ENCODE results near the gene ZC3H7B. TPM values are rescaled to one million over a fixed set of nuclear protein-coding genes. Genes with fewer than 3 reads are reported as not detected.
"Not testable (repeated sequence)": the region's sequence is repeated elsewhere in the genome, so short reads cannot be mapped to it uniquely, and the experiment has no call there.

ZC3H7B gene, protein sequence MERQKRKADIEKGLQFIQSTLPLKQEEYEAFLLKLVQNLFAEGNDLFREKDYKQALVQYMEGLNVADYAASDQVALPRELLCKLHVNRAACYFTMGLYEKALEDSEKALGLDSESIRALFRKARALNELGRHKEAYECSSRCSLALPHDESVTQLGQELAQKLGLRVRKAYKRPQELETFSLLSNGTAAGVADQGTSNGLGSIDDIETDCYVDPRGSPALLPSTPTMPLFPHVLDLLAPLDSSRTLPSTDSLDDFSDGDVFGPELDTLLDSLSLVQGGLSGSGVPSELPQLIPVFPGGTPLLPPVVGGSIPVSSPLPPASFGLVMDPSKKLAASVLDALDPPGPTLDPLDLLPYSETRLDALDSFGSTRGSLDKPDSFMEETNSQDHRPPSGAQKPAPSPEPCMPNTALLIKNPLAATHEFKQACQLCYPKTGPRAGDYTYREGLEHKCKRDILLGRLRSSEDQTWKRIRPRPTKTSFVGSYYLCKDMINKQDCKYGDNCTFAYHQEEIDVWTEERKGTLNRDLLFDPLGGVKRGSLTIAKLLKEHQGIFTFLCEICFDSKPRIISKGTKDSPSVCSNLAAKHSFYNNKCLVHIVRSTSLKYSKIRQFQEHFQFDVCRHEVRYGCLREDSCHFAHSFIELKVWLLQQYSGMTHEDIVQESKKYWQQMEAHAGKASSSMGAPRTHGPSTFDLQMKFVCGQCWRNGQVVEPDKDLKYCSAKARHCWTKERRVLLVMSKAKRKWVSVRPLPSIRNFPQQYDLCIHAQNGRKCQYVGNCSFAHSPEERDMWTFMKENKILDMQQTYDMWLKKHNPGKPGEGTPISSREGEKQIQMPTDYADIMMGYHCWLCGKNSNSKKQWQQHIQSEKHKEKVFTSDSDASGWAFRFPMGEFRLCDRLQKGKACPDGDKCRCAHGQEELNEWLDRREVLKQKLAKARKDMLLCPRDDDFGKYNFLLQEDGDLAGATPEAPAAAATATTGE
- polyA plus RNA-seq (ENCODE audit: insufficient read length) = 36.5 TPM

DNA sequence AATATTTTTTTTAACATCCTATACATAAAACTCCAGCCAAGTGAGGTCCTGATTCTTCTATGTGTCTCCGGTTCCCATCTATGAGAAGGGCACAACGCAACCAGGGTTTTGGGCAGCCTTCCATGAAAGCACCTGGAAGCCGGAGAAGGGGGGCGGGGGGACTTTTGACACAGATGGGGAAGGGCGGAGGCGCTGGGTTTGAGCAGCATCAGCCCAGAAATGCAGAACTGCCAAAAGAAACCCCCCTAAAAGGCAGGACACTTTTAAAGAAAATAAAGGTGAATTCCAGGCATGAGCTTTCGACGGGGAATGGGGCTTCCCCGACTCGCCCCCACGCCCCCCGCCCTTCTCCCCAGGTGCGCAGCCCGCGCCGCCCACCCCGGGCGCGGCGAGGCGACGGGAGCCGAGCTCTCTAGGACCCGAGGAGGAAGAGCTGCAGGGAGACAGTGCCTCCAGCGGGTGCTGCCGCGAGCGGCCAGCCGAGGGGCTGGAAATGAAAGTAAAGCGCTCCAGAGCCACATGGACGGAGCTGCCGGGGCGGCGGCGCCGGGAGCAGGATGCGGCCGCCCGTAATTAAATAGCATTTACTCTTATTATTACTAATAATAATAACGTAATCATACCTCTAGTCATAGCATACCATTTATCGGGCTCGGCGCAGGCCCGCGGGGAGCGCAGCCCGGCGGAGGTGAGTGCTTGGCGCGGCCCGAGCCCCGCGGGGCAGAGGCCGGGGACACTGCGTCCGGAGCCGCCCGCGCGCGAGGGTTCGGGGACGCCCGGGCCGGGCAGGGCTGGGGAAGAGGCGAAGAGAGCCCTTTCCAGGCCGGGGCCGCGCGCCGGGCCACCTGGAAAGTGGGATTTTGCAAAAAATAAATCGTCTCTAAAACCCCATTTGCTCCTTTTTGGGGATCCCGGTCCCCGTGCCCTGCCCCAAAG, at the start of gene ZC3H7B:
Gene ZC3H7B (plus strand): TSS at position 441 of the 936 bp plus-strand sequence. CDS start 19,136 bp downstream, outside the sequence.
- DNase-seq (ENCODE audit: low read depth) = peak; percentile 62

DNA sequence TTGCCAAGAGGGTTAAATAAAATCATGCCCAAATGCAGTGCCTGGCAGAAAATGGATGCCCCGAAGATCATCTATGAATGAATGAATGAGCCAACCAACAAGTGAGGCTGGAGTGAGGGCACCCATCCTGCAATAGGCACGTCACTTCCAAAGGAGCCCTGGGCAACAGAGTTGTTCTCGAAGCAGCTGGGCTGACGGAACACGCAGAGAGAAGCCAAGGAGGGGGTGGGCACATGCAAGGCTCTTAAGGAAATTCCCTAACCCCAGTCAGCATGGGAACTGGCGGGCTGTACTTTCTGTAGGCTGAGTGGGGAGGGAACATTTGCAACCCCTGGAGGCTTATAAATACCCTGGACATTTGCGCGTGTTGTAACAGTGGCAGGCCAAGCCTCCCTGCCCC, 49.0 kb upstream of the ZC3H7B start:
- no peak for DNase-seq (ENCODE audit: low read depth)

DNA sequence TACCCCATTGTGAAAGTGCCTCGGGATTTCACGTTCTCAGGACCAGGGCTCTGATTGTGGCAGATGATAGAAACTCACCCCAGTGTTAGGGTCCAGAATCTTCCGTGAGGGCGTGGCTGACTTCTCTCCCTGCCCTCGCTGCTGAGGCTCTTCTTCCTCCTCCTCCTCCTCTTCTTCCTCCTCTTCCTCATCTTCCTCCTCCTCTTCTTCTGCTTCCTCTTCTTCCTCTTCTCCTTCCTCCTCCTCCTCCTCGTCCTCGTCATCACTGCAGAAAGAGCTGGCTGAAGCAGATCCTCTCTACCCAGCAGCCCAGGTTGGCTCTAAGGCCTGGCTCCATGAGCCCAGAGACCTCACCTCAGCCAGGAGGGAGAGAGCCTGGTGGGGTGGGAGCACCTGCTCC, 47.1 kb upstream of the ZC3H7B start:
- DNase-seq (ENCODE audit: low read depth) = no peak

DNA sequence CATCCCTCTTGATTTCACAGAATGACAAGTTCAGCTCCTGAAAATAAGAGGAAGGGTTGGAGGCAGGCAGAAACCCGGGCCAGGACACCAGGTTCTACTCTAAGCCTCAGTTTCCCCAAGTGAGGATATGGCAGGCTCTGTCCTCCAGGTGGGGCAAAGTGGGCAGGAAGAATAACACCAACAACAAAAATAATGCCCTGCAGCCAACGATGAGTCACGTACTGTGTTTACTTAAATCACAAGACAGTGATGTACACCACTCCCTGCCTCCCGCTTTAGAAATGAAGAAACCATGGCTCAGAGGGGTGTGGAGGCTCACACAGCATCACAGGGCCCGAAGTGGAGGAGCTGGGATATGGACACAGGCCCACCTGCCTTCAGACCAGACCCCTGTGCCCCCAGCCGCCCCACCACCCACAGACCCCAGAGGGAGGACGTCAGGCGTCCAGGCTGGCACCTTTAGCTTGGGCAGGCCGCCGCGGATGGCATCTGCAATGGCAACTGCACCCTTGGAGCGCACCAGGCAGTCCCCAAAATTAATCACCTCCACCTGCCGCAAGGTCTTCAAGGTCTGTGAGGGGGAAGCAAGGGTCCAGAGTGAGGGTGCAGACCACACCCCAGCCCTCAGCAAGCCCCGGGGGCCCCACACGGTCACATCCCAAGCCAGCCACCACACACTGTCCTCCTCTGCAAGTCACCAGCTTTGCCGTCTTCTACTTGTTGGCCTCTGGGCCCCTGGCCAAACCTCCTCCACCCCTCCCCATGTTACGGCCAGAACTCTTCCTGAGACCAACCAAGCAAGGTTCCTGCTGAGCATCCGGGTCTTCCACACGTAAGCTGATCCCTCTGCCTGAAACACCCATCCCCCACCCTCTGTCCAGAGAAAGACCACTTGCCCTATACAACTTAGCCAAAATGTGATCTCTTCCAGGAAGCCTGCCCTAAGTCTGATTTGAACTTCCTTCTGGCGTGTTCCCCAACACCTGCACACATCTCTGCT, 44.8 kb upstream of the ZC3H7B start:
- no peak for DNase-seq (ENCODE audit: low read depth)

DNA sequence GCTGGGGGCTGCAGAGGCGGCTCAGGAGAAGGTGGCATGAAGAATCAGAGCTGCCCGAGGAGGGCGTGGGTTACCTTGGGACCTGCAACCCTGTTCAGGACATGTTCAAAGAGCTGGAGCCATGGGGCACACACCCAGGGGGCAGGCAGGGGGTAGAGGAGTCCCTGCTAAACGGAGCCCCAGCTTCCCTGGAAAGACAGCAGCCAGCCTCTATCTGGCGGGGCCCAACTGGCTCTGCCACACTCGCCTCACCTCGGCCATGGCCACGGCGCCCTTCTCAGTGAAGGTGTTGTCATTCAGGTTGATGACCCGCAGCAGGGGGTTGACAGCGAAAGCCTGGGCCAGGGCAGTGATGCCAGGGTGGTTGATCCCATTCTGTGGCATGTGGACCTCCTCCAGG, 43.6 kb upstream of the ZC3H7B start:
- DNase-seq (ENCODE audit: low read depth) = no peak

DNA sequence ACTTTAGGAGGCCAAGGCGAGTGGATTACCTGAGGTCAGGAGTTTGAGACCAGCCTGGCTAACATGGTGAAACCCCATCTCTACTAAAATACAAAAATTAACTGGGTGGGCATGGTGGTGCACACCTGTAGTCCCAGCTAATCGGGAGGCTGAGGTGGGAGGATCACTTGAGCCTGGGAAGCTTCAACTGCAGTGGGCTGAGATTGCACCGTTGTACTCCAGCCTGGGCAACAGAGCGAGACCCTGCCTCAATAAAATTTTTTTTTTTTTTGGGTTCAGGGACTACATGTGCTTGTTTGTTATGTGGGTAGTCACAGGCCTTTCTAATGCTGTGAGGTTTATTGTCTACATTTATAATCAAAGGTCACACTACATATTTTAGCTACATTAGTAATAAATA, 41.6 kb upstream of the ZC3H7B start:
- DNase-seq (ENCODE audit: low read depth) = not testable (repeated sequence)

DNA sequence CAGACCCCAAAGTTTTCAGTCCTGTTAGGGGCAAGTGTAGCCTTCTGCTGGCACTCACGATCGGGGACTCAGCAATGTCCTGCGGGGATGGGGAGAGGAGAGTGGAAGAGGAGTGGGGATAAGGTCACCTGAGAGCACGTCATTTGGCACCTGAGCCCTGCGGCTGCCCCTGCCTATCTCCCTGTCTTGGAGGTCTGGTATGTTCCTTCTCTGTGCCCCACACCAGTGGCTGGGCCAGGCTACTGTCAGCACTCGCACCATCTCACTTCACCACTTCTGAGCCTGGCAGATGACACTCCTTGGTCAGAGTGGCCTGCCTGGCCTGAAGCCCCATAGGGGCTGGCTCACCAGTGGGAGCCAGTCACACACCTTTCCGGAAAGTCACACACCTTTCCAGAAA, 40.5 kb upstream of the ZC3H7B start:
- no peak for DNase-seq (ENCODE audit: low read depth)

DNA sequence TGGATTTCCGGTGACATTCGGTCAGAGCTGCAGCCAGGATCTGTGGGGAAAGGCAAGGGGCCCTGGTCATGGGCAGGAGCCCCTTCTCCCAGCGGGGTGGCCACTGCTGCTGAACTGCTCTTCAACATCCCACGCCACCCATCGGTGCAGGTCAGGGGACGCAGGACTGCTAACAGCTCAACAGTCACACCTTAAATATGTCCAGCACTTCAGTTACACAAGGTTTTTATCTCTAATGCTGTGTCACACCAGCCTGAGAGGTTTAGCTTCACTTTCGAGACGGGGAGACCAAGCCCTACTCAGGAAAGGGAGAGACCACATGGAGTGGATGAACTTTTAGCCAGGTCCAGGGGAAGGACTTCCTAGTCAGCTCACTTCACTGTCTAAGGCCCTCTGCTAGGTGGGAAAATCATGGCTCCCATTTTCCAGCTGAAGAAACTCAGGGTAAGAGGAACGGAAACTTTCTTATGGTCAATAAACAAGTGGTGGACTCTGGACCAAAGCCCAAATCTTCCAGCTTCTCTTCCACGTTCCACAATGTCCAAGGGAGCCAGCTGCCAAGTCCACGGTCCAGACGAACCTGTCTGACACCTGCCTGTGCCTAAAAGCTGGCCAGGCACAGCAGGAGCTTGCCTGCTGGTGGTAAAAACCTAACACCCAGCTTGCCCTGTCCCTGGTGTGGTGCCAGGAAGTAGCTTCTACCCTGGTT, 39.6 kb upstream of the ZC3H7B start:
- DNase-seq (ENCODE audit: low read depth) = no peak

DNA sequence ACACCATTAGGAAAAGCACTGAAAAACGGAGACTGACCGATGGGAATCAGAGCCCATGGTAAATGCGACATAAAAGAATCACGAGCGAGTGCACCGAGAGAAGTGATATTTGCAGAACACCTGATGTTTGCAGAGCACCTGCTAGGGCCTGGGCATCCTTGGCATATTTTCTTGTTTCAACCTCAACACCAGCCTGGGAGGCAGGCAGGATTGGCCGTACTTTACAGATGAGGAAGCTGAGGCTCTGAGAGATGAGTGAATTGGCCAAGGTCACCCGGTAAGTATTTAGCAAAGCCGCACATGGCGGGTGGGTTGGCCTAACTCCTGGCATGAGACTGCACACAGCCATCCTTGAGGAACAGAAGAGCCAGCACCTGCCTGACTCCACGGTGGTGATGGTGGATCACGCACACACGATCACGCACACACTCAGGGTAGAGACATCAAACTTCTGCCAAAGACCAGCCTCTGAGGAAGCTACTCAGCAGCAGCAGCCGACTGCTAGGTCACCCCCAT, 39.0 kb upstream of the ZC3H7B start:
- no peak for DNase-seq (ENCODE audit: low read depth)

DNA sequence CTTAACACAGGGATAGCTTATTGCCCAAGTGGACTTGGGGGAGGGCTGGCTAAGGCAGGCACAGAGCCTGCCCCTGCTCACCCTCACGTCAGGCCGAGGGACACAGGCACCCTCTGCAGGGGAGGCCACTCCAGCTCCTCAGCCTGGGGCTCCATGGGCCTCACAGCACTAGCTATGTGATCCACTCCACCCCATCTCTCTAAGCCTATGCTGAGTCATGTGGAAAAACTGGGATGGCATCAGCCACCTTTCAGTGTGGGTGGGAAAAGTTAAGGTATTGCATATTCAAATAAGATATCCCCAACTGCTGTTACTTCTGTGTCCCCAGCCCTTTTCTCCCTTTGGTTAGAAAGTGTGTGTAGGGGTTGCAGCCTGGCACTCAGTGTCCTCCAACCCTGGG, 37.6 kb upstream of the ZC3H7B start:
- DNase-seq (ENCODE audit: low read depth) = no peak

DNA sequence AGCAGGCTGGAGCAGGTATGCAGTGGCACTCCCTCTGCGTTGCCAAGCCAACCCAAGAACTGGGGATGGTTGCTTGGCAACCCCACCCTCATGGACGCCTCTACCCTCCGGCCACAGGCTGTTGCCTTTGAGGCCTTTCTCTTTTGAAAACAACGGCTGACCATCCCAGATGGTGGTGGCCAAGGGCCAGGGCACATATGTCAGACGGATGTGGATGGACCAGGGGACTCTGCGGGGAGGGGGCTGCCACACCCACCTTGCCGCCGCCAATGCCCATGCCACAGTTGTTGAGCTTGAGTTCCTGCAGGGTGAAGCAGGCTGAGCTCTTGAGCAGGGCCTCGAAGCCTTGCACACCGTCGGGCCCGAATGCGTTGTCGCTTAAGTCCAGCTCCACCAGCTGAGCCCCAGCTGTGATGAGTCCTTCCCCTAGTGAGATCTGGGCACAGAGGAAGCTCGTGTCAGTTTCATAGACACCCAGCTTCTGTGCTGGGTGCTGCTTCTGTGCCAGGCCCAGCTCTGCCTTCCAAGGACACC, 36.9 kb upstream of the ZC3H7B start:
- DNase-seq (ENCODE audit: low read depth) = no peak

DNA sequence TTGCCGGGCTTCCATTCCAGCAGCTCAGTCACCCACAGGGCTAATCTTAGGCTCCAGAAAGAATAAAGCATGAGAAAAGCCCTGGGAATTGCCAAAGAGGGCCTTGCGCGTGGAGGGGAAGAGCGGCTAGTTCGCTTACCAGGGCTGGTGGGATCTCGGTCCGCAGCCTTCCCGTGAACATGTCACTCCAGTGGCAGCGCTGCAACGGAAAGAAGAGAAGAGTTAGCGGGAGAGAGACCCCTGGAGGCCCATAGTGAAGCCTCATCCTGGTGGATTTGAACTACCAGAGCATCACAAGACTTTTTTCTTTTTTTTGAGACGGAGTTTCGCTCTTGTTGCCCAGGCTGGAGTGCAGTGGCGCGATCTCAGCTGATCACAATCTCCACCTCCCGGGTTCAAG, 33.4 kb upstream of the ZC3H7B start:
- no peak for DNase-seq (ENCODE audit: low read depth)

DNA sequence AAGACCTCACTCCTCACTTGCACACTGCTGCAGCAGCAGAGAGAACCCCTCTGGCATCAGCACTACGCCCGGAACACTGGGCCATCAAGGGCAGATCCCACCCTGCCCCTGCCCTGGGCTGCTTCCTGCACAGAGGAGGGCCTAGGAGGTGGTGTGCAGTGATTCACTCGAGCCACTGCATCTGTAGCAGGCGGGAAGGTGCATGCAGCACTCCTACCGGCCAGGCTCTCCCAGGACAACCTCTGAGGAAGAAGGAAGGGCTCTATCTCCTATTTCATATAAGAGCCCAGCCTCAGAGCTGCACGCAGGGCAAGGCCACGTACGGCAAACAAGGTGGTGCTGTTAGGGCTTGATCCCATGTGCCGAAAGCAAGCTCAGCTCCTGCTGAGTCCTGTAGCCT, 29.5 kb upstream of the ZC3H7B start:
- DNase-seq (ENCODE audit: low read depth) = no peak

DNA sequence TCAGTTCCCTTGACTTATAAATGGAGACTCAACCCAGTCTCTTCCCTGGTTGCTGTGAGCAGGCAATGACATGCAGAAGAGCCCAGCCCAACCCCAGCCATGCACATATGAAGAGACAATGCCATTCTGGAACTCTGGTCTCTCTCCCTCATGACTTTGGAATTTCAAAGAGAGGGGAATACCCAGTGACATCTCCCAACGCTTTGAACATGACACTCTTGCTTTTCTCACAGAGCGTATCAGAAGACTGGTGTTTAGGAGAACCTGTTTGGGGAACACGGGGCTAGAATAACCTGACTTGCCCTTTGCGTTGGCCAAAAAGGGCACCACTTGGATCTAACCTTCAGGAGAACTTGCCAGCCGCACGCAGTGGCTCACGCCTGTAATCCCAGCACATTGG, 28.2 kb upstream of the ZC3H7B start:
- no peak for DNase-seq (ENCODE audit: low read depth)

DNA sequence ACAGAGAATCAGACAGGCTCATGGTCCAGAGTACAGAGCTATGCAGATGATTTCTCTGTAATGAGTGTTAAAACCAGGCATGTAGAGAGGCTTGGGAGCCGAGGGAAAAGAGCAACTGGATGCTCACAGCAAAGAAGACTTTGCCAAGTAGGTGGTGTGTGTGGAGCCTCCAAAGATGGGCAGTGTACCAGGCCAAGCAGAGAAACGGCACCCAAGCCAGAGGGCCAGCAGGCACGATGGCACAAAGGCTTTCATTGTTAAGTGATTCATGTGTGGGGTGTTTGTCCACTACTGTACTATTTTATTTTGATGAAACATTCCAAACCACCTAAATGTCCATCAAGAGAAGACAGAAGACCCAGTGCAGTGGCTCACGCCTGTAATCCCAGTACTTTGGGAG, 26.5 kb upstream of the ZC3H7B start:
- DNase-seq (ENCODE audit: low read depth) = no peak

DNA sequence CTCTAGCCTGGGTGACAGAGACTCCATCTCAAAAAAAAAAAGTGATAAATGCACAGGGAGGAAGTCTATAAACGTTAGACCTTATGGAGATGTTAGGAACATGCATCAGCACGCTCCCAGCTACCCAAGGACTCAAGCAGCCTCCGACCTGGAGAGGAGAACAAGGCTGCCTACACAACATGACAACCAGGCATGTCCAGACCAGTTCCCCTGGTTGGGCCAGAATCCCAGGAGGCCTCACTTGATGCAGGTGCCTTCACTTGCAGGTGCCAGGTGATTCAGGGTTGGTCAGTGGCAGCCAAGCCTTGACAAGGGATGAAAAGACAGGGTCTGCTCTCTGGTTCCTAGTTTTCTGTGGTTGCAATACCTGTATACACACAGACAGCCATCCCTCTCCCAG, 21.3 kb upstream of the ZC3H7B start:
- DNase-seq (ENCODE audit: low read depth) = no peak

DNA sequence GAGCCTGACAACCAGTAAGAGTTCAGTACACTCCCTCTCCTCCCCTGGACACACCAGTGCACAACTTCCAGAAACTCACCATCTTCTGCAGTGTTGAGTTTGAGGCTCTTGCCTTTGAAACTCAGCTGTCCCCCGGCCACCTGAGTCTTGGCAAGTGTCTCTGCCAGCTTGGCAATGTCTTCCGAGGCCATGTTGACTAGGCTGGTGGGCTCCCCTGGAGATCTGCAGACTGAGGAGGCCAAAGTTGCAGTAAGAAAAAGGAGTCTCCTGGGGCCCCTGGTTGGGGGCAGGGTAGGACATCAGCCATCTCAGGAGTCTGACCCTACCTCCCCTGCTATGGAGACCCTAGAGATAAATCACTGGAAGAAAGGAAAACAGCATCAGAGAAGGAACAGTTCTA, 20.5 kb upstream of the ZC3H7B start:
- no peak for DNase-seq (ENCODE audit: low read depth)

DNA sequence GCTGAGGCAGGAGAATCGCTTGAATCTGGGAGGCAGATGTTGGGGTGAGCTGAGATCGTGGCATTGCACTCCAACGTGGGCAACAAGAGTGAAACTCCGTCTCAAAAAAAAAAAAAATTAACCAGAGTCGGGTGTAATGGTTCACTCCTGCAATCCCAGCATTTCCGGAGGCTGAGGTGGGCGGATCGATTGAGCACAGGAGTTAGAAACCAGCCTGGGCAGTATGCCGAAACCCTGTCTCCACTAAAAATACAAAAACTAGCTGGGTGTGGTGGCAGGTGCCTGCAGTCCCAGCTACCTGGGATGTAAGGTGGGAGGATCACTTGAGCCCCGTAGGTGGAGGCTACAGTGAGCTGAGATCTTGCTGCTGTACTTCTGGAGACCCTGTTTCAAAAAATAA, 16.9 kb upstream of the ZC3H7B start:
- no peak for DNase-seq (ENCODE audit: low read depth)

DNA sequence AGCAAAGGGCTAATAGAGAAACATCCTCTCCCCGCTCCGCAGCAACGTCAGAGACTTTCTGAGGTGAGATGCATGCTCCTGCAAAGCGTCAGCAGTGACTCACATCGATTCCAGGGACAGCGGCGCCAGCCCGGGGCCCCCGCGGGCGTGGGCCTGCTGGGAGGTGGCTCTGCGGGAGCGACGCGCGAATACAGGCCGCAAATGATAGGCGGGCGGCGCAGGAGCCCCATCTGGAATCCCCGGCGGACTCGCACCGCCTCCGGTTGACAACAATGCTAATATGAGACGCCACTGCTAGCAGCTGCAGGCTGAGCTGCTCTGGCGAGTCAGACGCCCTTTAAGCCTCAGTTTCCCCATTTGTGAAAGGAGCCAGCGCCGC, 15.9 kb upstream of the ZC3H7B start:
- no peak for DNase-seq (ENCODE audit: low read depth)

Measured in forelimb muscle (tissue), 1 donor.